ENCODE results near the gene ELOVL4. TPM values are rescaled to one million over a fixed set of nuclear protein-coding genes. Genes with fewer than 3 reads are reported as not detected.
A peak's percentile ranks its signal among the peaks of the same experiment; 100 is the strongest.

Gene ELOVL4
- total RNA-seq, 1 donor from 2014 or later, result 6.1 TPM

DNA sequence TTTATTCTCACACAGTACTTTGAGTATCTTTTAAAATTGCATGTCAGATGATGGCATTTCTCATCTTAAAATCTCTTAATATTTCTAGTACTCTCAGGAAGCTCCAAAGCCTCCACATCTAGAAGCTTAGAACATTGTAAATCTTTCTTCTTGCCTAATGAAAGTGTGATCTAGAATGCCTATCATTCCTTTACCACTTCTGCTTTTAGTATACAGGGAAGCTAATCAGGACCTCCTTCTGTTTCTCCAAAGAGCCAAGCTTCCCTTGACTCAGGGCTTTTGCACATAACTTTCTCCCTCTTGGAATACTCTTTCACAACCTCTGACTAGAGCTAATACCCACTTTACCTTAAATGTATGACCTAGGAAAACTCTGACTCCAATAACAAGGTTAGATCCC lies 7.5 kb upstream of the ELOVL4 start:
- DNase-seq (ENCODE audit: low read depth) (no peak), FAIRE-seq (no peak)
- H3K36me3 ChIP-seq (ENCODE audit: control insufficient read depth, insufficient read depth, low read length), result no peaks in the 10 kb centered on the region
- no peak overlapping the region for H3K4me3 ChIP-seq (ENCODE audit: low read depth, low read length)
- TF ChIP-seq, protein P1, sequence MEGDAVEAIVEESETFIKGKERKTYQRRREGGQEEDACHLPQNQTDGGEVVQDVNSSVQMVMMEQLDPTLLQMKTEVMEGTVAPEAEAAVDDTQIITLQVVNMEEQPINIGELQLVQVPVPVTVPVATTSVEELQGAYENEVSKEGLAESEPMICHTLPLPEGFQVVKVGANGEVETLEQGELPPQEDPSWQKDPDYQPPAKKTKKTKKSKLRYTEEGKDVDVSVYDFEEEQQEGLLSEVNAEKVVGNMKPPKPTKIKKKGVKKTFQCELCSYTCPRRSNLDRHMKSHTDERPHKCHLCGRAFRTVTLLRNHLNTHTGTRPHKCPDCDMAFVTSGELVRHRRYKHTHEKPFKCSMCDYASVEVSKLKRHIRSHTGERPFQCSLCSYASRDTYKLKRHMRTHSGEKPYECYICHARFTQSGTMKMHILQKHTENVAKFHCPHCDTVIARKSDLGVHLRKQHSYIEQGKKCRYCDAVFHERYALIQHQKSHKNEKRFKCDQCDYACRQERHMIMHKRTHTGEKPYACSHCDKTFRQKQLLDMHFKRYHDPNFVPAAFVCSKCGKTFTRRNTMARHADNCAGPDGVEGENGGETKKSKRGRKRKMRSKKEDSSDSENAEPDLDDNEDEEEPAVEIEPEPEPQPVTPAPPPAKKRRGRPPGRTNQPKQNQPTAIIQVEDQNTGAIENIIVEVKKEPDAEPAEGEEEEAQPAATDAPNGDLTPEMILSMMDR (IDR thresholded peaks at IDR 0.05; ENCODE audit: insufficient read depth, low read length, severe bottlenecking), result no peak
- H3K27me3 ChIP-seq (ENCODE audit: control insufficient read depth, insufficient read depth, low read length), result no peaks in the 10 kb centered on the region

DNA sequence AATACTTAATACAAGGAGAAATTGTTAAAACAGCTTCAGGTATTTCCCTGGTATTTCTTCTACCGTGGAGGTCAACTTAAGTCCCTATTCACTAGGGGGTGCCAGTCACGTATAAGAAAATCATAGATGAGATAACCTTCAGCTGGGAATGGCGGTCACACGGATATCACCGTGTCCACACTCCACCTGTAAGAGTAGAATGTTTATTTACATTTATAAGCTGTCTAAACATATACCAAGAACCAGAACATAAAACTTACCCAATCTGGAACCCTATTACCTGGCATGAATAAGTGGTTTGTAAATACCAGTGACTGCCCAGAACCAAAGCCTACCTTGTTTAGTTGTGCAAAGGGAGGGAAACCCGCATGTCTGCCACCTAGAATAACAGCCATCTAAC lies 1.9 kb upstream of the ELOVL4 start:
- no peak for FAIRE-seq
- H3K27me3 ChIP-seq (ENCODE audit: control insufficient read depth, insufficient read depth, low read length), result no peaks in the 10 kb centered on the region
- H3K4me3 ChIP-seq (ENCODE audit: low read depth, low read length), result no peak overlapping the region
- TF ChIP-seq, protein P1 (IDR thresholded peaks at IDR 0.05; ENCODE audit: insufficient read depth, low read length, severe bottlenecking), result peak; percentile 60
- H3K36me3 ChIP-seq (ENCODE audit: control insufficient read depth, insufficient read depth, low read length), result no peaks in the 10 kb centered on the region
- peak; percentile 72 for DNase-seq (ENCODE audit: low read depth)

DNA sequence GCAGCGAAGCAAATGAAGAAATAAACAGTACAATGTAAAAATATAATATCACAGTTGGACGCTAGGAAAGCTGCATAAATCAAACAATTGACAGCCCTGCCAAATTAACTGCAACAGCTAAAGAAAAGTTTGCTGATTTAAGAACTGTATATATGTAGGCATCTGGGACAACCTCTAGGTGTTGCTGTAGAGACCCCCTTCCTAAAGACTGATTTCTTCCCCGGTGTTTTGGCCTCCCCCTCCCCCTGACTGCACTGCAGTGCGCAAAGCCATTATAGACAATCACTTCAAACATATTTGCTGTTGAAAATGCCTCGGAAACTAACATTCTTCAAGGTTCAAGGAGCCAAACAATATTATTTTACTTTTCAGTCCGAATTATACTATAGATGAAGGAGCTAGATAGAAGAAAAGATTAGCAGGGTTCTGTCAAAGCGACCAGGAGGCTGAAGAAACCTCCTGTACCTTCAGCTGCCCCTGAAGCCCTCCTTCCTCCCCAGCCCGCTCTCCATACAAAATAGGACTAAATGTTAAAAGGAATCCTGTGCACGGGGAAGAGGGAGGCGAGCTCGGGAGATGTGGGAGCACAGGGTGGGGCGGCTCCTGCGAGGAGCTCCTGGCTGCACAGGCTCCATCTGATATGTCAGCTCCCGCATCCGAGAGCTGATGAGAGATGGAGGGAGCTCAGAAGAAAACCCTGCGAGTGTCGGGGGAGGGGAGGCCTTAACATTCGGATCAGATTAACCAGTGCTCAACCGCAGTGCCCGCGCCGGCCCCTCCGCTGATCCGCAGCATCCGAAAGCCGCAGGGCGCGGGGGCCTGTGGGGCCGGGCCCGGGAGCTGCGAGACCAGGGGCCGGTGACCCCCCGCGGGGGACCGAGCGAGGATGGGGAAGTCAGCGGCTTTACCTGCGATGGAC lies 822 bp downstream of the ELOVL4 start:
- H3K36me3 ChIP-seq (ENCODE audit: control insufficient read depth, insufficient read depth, low read length), result no peaks in the 10 kb centered on the region
- H3K4me3 ChIP-seq (ENCODE audit: low read depth, low read length), result peak overlapping the region; percentile 69
- no peaks in the 10 kb centered on the region for H3K27me3 ChIP-seq (ENCODE audit: control insufficient read depth, insufficient read depth, low read length)
- FAIRE-seq, result no peak
- DNase-seq (ENCODE audit: low read depth), result peak; percentile 35
- TF ChIP-seq, protein P1 (IDR thresholded peaks at IDR 0.05; ENCODE audit: insufficient read depth, low read length, severe bottlenecking), result peak; percentile 45

DNA sequence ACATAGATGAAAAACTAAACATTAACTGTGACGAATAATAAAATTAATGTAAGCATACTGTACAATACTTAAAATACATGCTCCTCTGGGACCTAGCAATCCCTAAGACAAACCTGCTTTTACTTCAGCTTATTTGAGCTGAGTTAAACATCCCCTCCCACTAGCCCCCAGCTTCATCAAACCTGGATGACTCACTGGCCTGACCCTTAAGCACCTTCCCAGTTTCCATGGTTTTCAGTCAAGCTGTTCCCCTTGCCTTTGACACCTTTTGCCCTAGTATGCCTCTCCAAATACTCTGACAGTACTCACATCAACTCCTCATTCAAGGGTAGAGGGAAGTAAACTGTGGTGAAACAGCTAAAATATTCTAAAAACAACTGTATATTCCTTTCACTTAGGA lies 4.2 kb downstream of the ELOVL4 start:
- DNase-seq (ENCODE audit: low read depth), result no peak
- TF ChIP-seq, protein P1 (IDR thresholded peaks at IDR 0.05; ENCODE audit: insufficient read depth, low read length, severe bottlenecking), result no peak
- H3K36me3 ChIP-seq (ENCODE audit: control insufficient read depth, insufficient read depth, low read length), result no peaks in the 10 kb centered on the region
- no peak for FAIRE-seq
- H3K4me3 ChIP-seq (ENCODE audit: low read depth, low read length), result no peak overlapping the region
- H3K27me3 ChIP-seq (ENCODE audit: control insufficient read depth, insufficient read depth, low read length), result no peaks in the 10 kb centered on the region

DNA sequence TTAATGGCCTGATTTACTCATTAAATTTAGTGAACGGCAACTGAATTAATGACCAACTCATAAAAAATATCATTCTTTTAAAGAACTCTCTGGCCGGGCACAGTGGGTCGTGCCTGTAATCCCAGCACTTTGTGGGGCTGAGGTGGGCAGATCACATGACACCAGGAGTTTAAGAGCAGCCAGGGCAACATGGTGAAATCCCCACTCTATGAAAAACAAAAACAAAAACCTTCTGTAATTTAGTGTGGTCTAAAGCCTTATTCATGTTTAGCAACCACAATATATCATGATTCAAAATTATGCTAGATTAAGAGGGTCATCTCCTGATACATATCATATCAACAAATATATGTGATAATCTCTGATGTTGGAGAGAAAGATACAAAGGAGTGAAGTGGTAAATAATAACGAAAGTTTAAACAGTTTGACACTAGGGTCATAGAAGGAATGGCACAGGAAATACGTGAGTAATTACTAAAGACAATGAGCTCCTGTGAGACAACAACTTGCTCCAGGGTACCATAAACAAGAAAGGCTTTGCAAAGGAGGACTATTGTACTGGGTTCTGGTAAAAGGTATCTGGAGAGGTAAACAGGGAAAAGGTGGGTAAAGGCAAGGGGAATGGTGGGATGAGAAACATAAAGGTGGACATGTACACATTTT lies 5.7 kb downstream of the ELOVL4 start:
- no peaks in the 10 kb centered on the region for H3K27me3 ChIP-seq (ENCODE audit: control insufficient read depth, insufficient read depth, low read length)
- DNase-seq (ENCODE audit: low read depth) (no peak), FAIRE-seq (no peak)
- H3K36me3 ChIP-seq (ENCODE audit: control insufficient read depth, insufficient read depth, low read length), result no peaks in the 10 kb centered on the region
- no peak overlapping the region for H3K4me3 ChIP-seq (ENCODE audit: low read depth, low read length)
- TF ChIP-seq, protein P1 (IDR thresholded peaks at IDR 0.05; ENCODE audit: insufficient read depth, low read length, severe bottlenecking), result no peak
